Chondrocyte (in vitro differentiated cells): ENCODE results near the gene EXOSC3. TPM values are rescaled to one million over a fixed set of nuclear protein-coding genes. Genes with fewer than 3 reads are reported as not detected.

ENCODE experiments used
- DNase-seq: peaks from one replicate; pipeline ENCODE4 v3.0.0; 2021; ENCODE audit warnings: mixed read lengths, low spot score
- H3K27ac Mint-ChIP-seq: one replicate; pipeline ENCODE4 v1.8.0; 2021; ENCODE audit warnings: mild to moderate bottlenecking, moderate library complexity, mixed read lengths; ENCODE audit not compliant: unreplicated experiment
- H3K27me3 Mint-ChIP-seq: 2 replicates; pipeline ENCODE4 v1.8.0; 2021; ENCODE audit warnings: low read depth, mixed read lengths
- H3K36me3 Mint-ChIP-seq: 2 replicates; pipeline ENCODE4 v1.8.0; 2021; ENCODE audit warnings: low read depth, mixed read lengths
- H3K4me1 Mint-ChIP-seq: 2 replicates; pipeline ENCODE4 v1.8.0; 2021; ENCODE audit warnings: low read depth, mild to moderate bottlenecking, mixed read lengths
- H3K4me3 Mint-ChIP-seq: one replicate; pipeline ENCODE4 v1.8.0; 2021; ENCODE audit warnings: mild to moderate bottlenecking, moderate library complexity, mixed read lengths; ENCODE audit not compliant: unreplicated experiment
- H3K9me3 Mint-ChIP-seq: 2 replicates; pipeline ENCODE4 v1.8.0; 2021; ENCODE audit warnings: low read depth, mixed read lengths
- total RNA-seq: library from RNA; stranded (reverse); gene quantifications from 3 replicates; pipeline ENCODE4 v1.2.1, GENCODE V29; 2021
- TF ChIP-seq, protein P1 (sequence below): fragments of 200-600 bp; sonication (generic); IDR thresholded peaks from 2 replicates; pipeline ENCODE4 v1.5.0; 2021; ENCODE audit warnings: antibody characterized with exemption, mild to moderate bottlenecking, moderate library complexity

EXOSC3 gene
- total RNA-seq, 1 donor from 2014 or later: 23.8 TPM

DNA sequence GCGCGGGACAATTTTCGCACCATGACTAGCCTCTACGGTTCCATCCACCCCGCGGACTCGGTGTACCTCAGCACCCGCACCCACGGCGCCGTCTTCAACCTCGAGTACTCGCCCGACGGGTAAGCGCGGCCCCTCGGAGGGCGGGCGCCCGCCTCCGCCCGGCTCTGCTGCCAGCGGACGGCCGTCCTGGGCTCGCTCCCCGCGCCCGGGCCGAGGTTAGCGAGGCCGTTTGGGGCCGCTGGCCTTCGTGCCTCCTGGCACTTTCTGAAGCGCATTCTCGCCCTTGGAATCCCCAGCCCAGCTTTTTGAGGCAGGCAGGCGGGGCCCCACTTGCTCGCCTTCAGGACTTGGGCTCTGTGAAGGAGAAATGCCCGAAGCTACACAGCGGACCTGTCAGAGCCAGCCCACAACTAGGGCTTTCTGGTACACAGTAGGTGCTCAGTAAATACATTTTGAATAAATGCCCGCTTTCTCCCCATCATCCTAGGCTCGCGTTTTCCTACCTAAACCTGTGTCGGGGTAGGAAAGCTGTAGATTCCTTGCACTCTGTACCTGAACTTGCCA lies 16.5 kb upstream of the EXOSC3 start:
- Mint-ChIP-seq H3K27ac (peak overlapping the region; percentile 81), H3K9me3 (no peaks in the 10 kb centered on the region), H3K27me3 (no peaks in the 10 kb centered on the region), H3K36me3 (peaks cover 1% of the 10 kb centered on the region), H3K4me3 (peak overlapping the region; percentile 93), H3K4me1 (peaks cover 31% of the 10 kb centered on the region)
- no peak for DNase-seq
- TF ChIP-seq, protein P1, sequence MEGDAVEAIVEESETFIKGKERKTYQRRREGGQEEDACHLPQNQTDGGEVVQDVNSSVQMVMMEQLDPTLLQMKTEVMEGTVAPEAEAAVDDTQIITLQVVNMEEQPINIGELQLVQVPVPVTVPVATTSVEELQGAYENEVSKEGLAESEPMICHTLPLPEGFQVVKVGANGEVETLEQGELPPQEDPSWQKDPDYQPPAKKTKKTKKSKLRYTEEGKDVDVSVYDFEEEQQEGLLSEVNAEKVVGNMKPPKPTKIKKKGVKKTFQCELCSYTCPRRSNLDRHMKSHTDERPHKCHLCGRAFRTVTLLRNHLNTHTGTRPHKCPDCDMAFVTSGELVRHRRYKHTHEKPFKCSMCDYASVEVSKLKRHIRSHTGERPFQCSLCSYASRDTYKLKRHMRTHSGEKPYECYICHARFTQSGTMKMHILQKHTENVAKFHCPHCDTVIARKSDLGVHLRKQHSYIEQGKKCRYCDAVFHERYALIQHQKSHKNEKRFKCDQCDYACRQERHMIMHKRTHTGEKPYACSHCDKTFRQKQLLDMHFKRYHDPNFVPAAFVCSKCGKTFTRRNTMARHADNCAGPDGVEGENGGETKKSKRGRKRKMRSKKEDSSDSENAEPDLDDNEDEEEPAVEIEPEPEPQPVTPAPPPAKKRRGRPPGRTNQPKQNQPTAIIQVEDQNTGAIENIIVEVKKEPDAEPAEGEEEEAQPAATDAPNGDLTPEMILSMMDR: no peak

DNA sequence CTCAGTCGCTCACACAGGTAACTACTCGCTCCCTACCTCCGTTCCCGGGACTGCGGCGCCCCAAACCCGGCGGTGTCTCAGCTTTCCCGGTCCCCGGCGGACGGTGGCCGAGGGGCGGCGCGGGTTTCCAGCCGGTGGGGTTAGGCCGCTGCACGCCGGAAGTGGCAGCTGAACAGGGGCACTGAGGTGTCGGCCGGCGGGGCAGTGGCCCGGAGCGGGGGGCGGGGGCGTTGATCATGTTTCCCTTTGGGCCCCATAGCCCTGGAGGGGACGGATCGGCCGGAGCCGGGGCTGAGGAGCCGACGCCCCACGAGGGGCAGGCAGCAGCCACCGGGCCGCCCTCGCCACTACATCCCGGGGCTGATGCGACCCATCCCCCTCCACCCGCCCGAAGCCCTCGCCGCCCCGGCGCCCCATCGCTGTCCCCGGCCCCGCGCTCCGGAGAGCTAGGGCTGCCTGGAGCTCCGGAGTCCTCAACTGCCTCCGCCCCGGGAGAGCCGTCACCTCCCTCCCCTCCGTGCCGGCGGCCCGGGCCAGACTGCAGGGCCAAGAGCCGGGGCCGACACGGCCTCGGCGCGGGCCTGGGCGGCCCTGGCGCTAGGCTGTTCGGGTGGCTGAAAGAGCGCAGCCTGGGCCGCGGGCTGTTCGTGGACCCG lies 15.9 kb upstream of the EXOSC3 start, which contains the start of gene DCAF10:
DCAF10 (plus strand) TSS at position 167 of the 656 bp plus-strand sequence; CDS start at position 237, 70 bp downstream.
- no peaks in the 10 kb centered on the region for H3K9me3 Mint-ChIP-seq
- peak within 1 kb of the TSS; percentile 93 for H3K4me3 Mint-ChIP-seq
- peak; percentile 95 for DNase-seq

DNA sequence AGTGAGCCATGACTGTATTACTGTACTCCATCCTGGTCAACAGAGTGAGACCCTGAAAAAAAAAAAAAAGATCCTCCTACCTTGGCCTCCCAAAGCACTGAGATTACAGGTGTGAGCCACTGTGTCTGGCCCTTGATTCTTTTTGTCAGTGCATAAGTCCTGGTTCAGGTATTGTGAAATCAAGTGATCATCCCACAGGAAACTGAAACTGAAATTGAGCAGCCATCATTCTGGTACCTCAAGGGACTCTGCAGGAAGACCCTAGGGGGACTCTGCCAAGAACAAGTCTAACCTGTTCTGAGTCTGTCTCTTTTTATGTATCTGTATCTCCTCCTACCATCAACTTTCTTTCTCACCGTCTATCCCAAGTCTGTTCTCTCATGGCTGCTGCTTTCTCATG lies 13.8 kb upstream of the EXOSC3 start:
- H3K27me3 Mint-ChIP-seq: no peaks in the 10 kb centered on the region
- H3K27ac Mint-ChIP-seq: no peak overlapping the region
- TF ChIP-seq, protein P1: no peak
- no peaks in the 10 kb centered on the region for H3K9me3 Mint-ChIP-seq
- H3K4me3 Mint-ChIP-seq: no peak overlapping the region
- H3K36me3 Mint-ChIP-seq: peaks cover 1% of the 10 kb centered on the region
- peaks cover 24% of the 10 kb centered on the region for H3K4me1 Mint-ChIP-seq
- DNase-seq: no peak

More for the DNA sequence above, 15.9 kb upstream of the EXOSC3 start, which contains the start of gene DCAF10:
- peak within 1 kb of the TSS; percentile 92 for H3K27ac Mint-ChIP-seq
- peaks cover 1% of the 10 kb centered on the region for H3K36me3 Mint-ChIP-seq
- H3K27me3 Mint-ChIP-seq: no peaks in the 10 kb centered on the region
- H3K4me1 Mint-ChIP-seq: peaks cover 27% of the 10 kb centered on the region
- TF ChIP-seq, protein P1: peak; percentile 21

DNA sequence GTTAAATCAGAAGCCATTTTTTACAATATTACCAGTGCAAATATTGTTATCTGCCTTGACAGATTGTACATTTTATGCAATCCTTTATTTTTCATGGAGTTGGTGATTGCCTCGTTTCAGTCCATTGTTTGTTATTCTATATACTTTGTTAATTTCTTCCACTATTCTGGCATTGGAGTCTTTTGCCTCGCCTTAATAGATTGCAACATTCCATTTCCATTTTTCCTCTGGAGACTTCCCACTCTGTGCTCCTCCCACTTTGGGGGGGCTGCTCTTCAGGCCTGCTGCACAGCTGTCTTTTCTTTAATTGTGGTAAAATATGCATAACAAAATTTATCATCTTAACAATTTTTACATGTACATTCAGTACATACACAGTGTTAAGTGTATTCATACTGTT lies 11.4 kb upstream of the EXOSC3 start:
- TF ChIP-seq, protein P1: no peak
- DNase-seq: no peak
- peaks cover 3% of the 10 kb centered on the region for H3K36me3 Mint-ChIP-seq
- no peaks in the 10 kb centered on the region for H3K27me3 Mint-ChIP-seq
- no peak overlapping the region for H3K27ac Mint-ChIP-seq
- H3K4me3 Mint-ChIP-seq: no peak overlapping the region
- peaks cover 5% of the 10 kb centered on the region for H3K4me1 Mint-ChIP-seq
- H3K9me3 Mint-ChIP-seq: no peaks in the 10 kb centered on the region

DNA sequence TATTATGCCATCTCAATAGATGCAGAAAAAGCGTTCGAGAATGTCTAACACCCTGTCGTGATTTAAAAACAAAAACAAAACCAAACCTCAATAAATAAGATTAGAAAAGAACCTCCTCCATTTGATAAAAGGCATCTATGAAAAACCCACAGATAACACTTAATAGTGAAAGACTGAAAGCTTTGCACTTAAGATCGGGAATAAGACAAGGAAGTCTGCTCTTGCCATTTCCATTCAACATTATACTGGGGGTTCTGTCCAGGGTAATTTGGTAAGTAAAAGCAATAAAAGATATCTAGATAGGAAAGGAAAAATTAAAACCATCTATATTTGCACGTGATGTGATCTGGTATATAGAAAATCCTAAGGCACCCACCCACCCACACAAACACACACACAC lies 7.3 kb upstream of the EXOSC3 start:
- Mint-ChIP-seq H3K4me1 (no peaks in the 10 kb centered on the region), H3K4me3 (no peak overlapping the region), H3K9me3 (no peaks in the 10 kb centered on the region), H3K36me3 (peaks cover 4% of the 10 kb centered on the region), H3K27ac (no peak overlapping the region), H3K27me3 (no peaks in the 10 kb centered on the region)
- TF ChIP-seq, protein P1: no peak
- no peak for DNase-seq
